Stomach smooth muscle (tissue), 2 donors: Measurements from ENCODE around the gene MAGEB17.

Source experiments
- H3K27ac ChIP-seq: one replicate; pipeline ENCODE4 v1.7.0; 2013; ENCODE audit warnings: mild to moderate bottlenecking, low read length, inconsistent platforms
- H3K27me3 ChIP-seq, 2 donors: one replicate each; pipeline ENCODE4 v1.7.0; 2013; ENCODE audit warnings: low read length in 2 of 2; ENCODE audit not compliant: insufficient read depth in 2 of 2, control insufficient read depth in 1 of 2
- H3K36me3 ChIP-seq, 2 donors: one replicate each; pipeline ENCODE4 v1.7.0; 2013; ENCODE audit warnings: low read length in 2 of 2; ENCODE audit not compliant: control insufficient read depth in 2 of 2, insufficient read depth in 2 of 2
- H3K4me1 ChIP-seq: one replicate; pipeline ENCODE4 v1.7.0; 2013; ENCODE audit warnings: low read length; ENCODE audit not compliant: control insufficient read depth, insufficient read depth
- H3K4me3 ChIP-seq, 2 donors: one replicate each; pipeline ENCODE4 v1.7.0; 2013; ENCODE audit warnings: low read length in 2 of 2
- H3K9ac ChIP-seq, 2 donors: one replicate each; pipeline ENCODE4 v1.7.0; 2013; ENCODE audit warnings: low read length in 2 of 2, mild to moderate bottlenecking in 1 of 2
- H3K9me3 ChIP-seq, 2 donors: one replicate each; pipeline ENCODE4 v1.7.0; 2013; ENCODE audit warnings: low read length in 2 of 2; ENCODE audit not compliant: control insufficient read depth in 2 of 2
- donor health status: healthy.
- donor health status: Pancreatic carcinoma.

The MAGEB17 gene

GRCh38 chrX:16167181-16167580 lies at the start of gene MAGEB17:
MAGEB17 (plus strand) TSS chrX:16167481; CDS start chrX:16170383, 2,902 bp downstream.
- H3K27me3 ChIP-seq: peaks cover 0 to 6% of the 10 kb centered on the region in 2 donors

GRCh38 chrX:16119353-16120220 lies 47.7 kb upstream of the MAGEB17 start:
- H3K27me3 ChIP-seq: peaks cover 0 to 5% of the 10 kb centered on the region in 2 donors
- H3K9ac ChIP-seq: peak overlapping the region in 1 of 2 donors; percentile 9
- no peaks in the 10 kb centered on the region for H3K4me1 ChIP-seq
- H3K9me3 ChIP-seq: peaks cover 0 to 5% of the 10 kb centered on the region in 2 donors
- peak overlapping the region; percentile 6 for H3K27ac ChIP-seq
- peak overlapping the region in 1 of 2 donors; percentile 11 for H3K4me3 ChIP-seq
- H3K36me3 ChIP-seq: no peaks in the 10 kb centered on the region

More at GRCh38 chrX:16167181-16167580, at the start of gene MAGEB17:
- Histone ChIP-seq H3K4me3 (no peak within 1 kb of the TSS), H3K27ac (no peak within 1 kb of the TSS), H3K9me3 (peaks cover 0 to 7% of the 10 kb centered on the region in 2 donors), H3K36me3 (no peaks in the 10 kb centered on the region), H3K9ac (no peak within 1 kb of the TSS), H3K4me1 (no peaks in the 10 kb centered on the region)

GRCh38 chrX:16120431-16120830 lies 46.9 kb upstream of the MAGEB17 start:
- H3K4me1 ChIP-seq: no peaks in the 10 kb centered on the region

DNA sequence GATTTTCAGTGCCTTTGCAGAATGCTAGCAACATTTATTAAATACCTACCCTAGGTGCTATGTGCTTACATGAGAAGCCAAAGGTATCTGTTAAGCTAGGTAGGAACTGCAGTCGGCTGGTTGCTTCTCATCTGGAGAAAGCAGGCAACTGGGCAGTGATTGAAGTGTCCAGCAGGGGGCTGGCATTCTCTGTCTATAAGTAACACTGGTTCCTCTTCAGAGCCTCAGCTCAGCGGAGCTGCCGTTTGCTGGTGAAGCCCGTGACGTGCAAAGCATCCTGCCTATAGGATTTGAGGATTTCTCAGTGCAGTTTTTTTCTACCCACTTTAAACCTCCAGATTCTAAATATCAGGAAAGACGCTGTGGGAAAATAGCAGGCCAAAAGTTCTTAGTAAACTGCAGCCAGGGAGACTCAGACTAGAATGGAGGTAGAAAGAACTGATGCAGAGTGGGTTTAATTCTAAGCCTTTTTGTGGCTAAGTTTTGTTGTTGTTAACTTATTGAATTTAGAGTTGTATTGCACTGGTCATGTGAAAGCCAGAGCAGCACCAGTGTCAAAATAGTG lies 44.0 kb upstream of the MAGEB17 start, which contains the start of gene GRPR:
TSS of gene GRPR (plus strand) at position 344 of the 565 bp plus-strand sequence. CDS start 389 bp downstream, outside the sequence.
- Histone ChIP-seq H3K27me3 (peaks cover 0 to 8% of the 10 kb centered on the region in 2 donors), H3K4me1 (no peaks in the 10 kb centered on the region), H3K36me3 (no peaks in the 10 kb centered on the region), H3K9ac (peak within 1 kb of the TSS; percentile 60 to 61), H3K27ac (no peak within 1 kb of the TSS), H3K9me3 (peaks cover 0 to 5% of the 10 kb centered on the region in 2 donors), H3K4me3 (peak within 1 kb of the TSS; percentile 74 to 78)

More at GRCh38 chrX:16120431-16120830, 46.9 kb upstream of the MAGEB17 start:
- Histone ChIP-seq H3K4me3 (no peak overlapping the region), H3K27ac (no peak overlapping the region), H3K36me3 (no peaks in the 10 kb centered on the region), H3K9me3 (peaks cover 0 to 5% of the 10 kb centered on the region in 2 donors), H3K27me3 (peaks cover 0 to 5% of the 10 kb centered on the region in 2 donors), H3K9ac (no peak overlapping the region)

DNA sequence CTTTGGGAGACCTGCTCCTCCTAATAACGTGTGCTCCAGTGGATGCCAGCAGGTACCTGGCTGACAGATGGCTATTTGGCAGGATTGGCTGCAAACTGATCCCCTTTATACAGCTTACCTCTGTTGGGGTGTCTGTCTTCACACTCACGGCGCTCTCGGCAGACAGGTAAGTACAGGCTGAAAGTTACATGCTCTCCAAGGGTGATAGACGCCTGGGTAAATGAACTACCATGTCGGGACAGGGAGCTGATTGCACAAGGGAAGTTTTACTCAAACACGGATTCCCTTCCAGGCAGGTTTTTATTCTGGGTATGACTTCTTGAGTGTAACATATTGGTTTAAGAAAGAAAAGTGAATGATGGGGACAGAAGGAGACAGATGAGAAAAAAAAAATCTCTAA lies 43.1 kb upstream of the MAGEB17 start:
- H3K4me1 ChIP-seq: no peaks in the 10 kb centered on the region
- H3K36me3 ChIP-seq: no peaks in the 10 kb centered on the region
- peak overlapping the region; percentile 74 to 78 for H3K4me3 ChIP-seq
- H3K9ac ChIP-seq: peak overlapping the region; percentile 60 to 61
- no peak overlapping the region for H3K27ac ChIP-seq
- peaks cover 0 to 8% of the 10 kb centered on the region in 2 donors for H3K27me3 ChIP-seq
- peaks cover 0 to 3% of the 10 kb centered on the region in 2 donors for H3K9me3 ChIP-seq

GRCh38 chrX:16125520-16126149 lies 41.6 kb upstream of the MAGEB17 start:
- Histone ChIP-seq H3K27ac (peak overlapping the region; percentile 7), H3K9me3 (no peaks in the 10 kb centered on the region), H3K4me1 (no peaks in the 10 kb centered on the region), H3K36me3 (no peaks in the 10 kb centered on the region), H3K4me3 (peak overlapping the region; percentile 74 to 78), H3K27me3 (peaks cover 0 to 8% of the 10 kb centered on the region in 2 donors), H3K9ac (peak overlapping the region in 1 of 2 donors; percentile 45)

- Histone ChIP-seq H3K4me3 (peak overlapping the region in 1 of 2 donors; percentile 4), H3K27ac (no peak overlapping the region), H3K9me3 (no peaks in the 10 kb centered on the region), H3K36me3 (no peaks in the 10 kb centered on the region), H3K9ac (no peak overlapping the region), H3K27me3 (peaks cover 0 to under 1% of the 10 kb centered on the region in 2 donors), H3K4me1 (no peaks in the 10 kb centered on the region)
Measured at GRCh38 chrX:16130707-16131106, 36.6 kb upstream of the MAGEB17 start.

- Histone ChIP-seq H3K36me3 (no peaks in the 10 kb centered on the region), H3K27me3 (no peaks in the 10 kb centered on the region), H3K27ac (peak overlapping the region; percentile 37), H3K9me3 (no peaks in the 10 kb centered on the region), H3K4me3 (no peak overlapping the region), H3K9ac (no peak overlapping the region), H3K4me1 (no peaks in the 10 kb centered on the region)
Measured at GRCh38 chrX:16134936-16135335, 32.3 kb upstream of the MAGEB17 start.

DNA sequence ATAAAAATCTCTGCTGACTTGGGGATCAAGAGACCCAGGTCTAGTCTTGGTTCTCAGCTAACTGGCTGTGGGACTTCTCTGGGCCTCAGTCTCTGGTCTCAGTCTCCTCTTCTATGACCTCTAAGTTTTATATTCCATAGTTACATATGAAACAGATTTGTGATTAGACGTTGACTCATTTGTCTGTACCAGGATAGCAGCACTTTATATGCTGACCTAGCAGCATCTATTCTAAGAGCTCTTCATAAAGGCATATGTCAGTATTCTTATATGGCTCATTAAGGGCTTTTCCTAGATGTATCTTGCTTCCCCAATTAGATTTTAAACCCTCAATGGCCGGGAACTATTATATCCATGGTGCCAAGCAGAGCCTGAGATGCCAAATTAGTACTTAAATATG lies 31.2 kb upstream of the MAGEB17 start:
- Histone ChIP-seq H3K27me3 (no peaks in the 10 kb centered on the region), H3K4me3 (no peak overlapping the region), H3K9me3 (no peaks in the 10 kb centered on the region), H3K36me3 (no peaks in the 10 kb centered on the region), H3K27ac (peak overlapping the region; percentile 12), H3K9ac (no peak overlapping the region), H3K4me1 (no peaks in the 10 kb centered on the region)

DNA sequence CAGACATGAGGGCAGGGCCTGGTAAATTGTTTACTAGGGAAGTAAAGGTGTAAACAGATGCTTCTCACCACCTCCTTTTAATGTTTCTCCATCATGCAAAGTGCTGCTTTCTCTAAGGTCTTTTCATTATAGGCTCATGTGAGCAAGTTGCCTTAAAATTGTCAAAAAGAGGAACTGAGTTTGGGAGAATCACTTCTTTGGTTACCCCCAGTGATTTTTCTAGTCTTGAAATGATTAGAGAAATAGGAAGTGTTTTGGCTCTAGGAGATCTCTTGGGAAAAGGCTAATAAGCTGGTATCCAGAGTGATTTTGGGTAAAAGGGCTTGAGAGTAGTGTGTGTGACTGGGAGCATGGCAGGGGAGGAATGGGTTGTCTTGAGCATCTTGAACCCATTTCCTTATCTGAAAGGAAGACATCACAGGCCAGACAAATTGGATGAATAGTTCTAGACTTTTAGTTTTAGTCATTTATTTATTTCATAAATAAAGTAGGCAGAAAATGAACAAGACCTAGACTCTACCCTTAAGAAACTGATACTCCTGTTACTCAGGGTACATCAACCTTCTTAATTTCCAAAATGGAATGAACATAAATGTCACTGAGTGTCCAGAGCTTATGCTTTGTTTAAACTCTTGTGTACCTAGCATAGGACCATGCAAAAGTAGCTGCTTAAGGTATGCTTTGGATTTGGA lies 29.7 kb upstream of the MAGEB17 start:
- Histone ChIP-seq H3K9ac (no peak overlapping the region), H3K36me3 (no peaks in the 10 kb centered on the region), H3K4me3 (no peak overlapping the region), H3K9me3 (no peaks in the 10 kb centered on the region), H3K4me1 (no peaks in the 10 kb centered on the region), H3K27ac (no peak overlapping the region), H3K27me3 (no peaks in the 10 kb centered on the region)
